GOT3 (cell line): ENCODE data around the gene GALNT9.

Experiments used
- DNase-seq: peaks from one replicate; lab custom pipeline; 2025; ENCODE audit warnings: mixed read lengths; lab: John Stamatoyannopoulos, UW

The GALNT9 gene

DNA sequence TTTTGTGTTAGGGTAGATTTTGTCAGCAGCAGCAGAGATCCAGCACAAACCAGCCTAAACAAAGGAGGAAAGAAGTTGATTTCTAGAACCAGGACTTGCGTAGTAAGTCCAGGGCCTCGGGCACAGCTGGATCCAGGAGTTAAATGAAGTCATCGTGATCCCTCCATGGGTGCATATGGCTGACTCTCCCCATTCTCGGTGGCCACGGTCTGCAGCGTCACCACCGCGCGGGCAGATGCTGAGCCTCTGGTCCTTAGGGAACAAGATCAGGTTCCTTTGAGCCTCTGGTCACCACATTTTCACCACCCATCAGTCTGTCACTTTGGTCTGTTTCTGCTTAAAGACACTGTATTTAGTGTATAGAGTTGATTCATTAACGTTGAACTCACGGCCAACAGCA is 14.8 kb upstream of the GALNT9 start:
- no peak for DNase-seq

DNA sequence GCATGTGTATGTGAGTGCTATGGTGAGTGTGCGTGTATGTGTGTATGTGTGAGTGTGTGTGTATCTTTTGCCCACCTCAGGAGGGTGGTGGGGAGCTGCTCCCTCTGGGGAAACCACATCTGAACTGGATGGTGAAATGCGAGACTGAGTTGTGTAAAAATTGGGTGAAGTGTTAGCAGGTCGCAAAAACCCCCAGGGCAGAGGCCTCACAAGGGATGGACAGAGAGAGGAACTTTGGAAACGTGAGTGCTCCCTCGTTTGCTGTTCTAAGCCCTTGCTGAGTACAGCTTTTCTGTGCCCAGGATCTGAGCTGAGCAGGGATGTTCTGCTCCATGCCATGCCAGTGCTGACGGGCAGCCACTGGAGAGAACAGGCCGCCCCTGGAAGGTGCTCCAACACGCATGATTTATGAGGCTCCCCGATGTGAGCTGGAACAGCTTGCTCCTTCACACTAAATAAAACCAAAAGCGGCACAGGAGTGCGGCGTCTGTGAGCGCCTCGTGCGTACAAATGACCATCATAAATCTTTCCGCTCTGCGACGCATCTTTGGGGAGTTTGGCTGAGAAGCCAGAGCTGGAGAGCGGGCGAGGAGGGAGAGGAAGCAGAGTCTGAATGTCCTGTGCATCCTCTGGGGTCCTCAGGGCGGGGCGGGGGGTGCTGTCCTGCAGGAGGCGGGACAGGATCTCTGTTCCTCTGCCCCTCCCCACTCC is 14.1 kb upstream of the GALNT9 start:
- DNase-seq: no peak

GRCh38 chr12:132342251-132343227 is 13.2 kb upstream of the GALNT9 start:
- DNase-seq: no peak

GRCh38 chr12:132341318-132342050 is 12.1 kb upstream of the GALNT9 start:
- DNase-seq: no peak

DNA sequence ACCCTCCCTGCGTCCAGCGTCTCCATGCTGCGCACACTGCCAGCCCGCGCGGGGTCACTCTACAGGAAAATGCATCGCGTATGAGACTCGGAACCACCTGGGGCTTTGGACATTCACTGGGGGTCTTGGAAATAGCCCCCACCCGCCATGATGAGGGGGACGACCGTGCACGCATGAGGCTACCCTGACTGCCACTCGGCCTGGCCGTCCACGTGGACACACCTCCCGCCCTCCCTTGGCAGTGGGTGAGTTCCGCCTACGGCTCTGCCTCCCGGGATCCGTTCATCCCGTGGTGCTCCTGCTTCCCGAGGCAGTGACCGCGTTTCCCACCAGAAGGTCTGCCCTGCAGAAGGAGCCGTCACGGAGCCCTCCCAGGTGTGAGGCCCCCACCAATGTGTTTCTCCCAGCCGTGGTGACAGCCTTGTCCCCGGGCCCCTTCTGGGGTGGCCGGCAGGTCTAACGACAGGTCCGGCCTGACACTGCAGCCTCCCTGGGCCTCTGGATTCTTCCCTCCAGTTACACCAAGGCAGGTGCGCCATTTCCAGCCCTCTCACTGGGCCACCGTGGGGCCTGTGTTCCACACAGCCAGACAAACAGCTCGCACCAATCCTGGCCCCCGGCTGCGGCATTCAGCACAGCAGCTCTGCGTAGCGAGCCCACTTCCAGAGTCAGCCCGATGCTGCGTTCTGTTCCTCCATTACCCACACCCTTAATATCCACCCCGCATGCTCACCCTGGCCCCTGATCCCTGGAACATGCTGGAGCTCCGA is 11.1 kb upstream of the GALNT9 start:
- DNase-seq: no peak

GRCh38 chr12:132339856-132340255 is 10.5 kb upstream of the GALNT9 start:
- DNase-seq: no peak

DNA sequence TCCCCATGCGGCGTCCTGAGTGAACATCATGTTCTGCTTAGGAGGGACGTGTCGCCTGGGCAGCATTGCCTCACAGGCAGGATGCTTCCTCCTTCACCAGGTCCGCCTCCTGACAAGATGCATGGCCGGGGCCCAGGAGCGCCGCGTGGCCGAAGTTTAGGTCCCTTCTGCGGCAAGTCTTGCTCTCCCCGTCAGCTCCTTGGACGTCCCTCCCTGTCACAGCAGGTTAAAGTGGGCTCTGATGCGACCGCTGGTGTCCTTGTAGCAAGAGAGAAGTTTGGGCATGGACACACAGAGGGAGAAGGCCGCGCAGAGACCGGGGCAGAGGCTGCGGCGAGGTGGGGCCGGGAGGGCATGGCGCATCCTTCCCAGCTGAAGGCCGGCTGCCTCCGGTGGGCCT is 9.4 kb upstream of the GALNT9 start:
- no peak for DNase-seq

DNA sequence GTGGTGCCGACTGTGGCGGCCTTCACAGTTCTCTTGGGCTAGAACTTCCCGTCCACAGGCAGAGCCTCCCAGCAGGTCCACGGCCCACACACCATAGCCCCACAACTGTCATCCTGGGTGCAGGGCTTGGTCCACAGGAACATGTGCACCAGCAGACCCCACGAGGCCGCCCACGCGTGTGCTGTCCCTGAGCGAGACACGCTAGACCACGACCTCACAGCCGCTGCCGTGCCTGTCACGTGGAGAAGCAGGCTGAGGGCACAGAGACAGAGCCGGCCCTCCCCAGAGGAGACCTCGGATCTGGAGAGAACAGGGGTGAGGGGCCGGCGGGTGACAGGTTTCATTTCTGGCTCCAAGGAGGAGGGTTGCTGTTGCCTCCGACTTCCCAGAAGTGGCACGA is 8.9 kb upstream of the GALNT9 start:
- DNase-seq: no peak

GRCh38 chr12:132337557-132337956 is 8.2 kb upstream of the GALNT9 start:
- DNase-seq: no peak

GRCh38 chr12:132336451-132337413 is 7.3 kb upstream of the GALNT9 start:
- no peak for DNase-seq

DNA sequence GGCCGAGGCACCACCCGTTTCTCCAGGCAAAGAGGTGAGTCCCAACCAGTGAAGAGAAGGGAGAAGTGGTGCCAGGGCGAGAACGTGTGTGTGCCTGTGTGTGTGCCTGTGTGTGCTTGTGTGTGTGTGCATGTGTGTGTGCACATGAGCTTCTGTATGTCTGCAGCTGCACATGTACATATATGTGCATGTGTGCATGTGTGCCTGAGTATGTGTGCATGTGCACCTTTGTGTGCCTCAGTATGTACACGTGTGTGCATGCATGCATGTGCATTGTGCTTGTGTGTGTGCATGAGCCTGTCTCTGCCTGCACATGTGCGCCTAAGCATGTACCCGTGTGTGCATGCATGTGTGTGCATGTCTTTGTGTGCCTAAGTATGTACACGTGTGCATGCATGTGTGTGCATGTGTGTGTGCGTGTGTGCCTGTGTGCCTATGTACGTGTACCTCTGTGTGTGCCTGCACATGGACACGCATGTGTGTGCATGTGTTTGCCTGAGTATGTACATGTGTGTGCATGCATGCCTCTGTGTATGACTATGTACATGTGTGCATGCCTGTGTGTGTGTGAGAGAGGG is 5.9 kb upstream of the GALNT9 start:
- DNase-seq: no peak

DNA sequence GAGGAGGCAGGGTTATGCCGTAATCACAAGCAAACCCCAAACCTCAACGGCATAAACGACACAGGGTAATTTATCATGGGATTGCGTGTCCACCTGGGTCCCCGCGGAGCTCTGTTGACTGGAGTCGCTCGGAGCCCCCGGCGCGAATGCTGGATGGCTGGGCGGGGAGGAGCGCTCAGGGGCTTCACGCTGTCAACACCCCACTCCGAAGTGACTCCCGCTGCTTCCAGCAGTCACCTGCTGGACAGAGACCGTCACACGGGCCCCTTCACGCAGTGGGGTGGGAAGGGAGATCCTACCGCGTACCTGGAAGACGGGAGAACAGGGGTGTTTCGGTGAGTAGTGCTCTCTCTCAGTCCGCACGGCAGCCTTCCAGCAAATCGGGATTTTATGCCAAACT is 4.4 kb upstream of the GALNT9 start:
- no peak for DNase-seq

- no peak for DNase-seq
Measured at GRCh38 chr12:132333273-132333672, 3.9 kb upstream of the GALNT9 start.

GRCh38 chr12:132330549-132330881 is 1.1 kb upstream of the GALNT9 start:
- no peak for DNase-seq

DNA sequence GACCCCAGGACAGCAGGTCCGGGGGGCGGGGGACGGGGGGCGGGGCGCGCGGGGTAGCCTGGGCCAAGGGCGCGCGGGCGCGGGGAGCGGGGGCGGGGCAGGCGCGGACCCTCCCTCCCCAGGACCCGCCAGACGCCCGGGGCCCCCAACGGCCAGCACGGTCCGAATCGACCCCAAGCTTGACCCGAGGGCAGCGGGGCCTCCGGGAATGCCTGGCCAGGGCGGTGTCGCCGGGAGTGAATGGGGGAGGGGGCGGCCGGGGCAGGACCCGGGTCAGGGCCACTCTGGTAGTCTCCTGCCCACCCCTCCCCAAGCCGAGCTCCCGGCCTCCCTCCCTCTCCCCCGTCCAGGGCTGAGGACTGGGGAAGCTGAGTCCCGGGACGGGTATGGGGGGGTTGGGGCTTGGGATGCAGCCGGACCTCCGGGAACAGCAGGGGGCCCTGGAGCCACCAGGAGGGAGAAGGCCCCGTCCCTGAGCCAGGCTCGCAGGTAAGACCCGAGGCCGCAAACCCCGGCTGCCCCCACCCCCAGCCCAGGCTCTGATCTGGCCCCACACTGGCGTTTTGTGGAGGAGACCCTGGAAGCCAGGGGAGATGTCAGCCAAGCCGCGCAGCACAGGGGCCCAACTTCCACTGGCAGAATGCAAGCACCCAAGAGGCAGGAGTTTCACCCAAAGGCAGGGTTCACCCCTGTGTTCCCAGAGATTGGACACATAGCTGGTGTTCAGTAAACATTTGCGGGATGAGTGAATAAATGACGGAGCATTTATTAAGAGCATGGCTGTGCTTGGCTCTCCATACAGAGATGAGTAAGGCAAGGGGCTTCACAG is 545 bp upstream of the GALNT9 start:
- DNase-seq: no peak

DNA sequence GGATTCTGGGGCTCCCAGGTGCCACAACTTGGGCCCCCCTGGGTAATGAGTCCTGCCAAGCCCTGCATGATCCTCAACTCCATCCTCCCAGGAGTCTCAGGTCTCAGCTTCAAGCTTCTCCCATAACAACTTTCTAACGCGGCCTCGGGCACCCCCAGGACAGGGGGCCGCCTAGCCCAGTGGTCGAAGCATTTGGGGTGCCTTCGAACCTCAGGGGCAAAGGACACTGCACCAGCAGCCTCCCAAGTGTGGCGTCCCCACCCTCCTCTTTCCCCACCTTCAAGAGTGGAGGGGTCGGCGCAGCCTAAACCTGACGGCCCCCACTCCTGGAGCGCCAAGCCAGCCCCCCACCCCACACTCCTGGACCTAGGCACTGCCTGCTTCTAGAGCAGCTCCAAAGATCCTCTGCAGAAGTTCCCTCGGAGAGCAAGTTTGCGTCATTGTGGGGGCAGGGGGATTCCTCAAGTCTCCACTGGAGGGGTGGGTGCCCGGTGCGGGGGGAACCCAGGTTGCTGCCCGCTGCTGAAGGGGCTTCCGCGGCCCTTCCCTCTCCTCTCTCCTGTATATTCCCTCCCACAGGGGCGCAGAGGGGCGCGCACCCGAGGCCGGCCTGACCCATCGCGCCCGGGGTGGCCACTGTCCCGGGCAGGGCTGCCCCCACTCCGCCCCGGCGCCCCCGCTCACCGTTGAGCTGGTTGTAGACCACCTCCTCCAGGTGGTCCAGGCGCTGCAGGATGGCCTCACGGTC is 933 bp downstream of the GALNT9 start:
- DNase-seq: no peak

DNA sequence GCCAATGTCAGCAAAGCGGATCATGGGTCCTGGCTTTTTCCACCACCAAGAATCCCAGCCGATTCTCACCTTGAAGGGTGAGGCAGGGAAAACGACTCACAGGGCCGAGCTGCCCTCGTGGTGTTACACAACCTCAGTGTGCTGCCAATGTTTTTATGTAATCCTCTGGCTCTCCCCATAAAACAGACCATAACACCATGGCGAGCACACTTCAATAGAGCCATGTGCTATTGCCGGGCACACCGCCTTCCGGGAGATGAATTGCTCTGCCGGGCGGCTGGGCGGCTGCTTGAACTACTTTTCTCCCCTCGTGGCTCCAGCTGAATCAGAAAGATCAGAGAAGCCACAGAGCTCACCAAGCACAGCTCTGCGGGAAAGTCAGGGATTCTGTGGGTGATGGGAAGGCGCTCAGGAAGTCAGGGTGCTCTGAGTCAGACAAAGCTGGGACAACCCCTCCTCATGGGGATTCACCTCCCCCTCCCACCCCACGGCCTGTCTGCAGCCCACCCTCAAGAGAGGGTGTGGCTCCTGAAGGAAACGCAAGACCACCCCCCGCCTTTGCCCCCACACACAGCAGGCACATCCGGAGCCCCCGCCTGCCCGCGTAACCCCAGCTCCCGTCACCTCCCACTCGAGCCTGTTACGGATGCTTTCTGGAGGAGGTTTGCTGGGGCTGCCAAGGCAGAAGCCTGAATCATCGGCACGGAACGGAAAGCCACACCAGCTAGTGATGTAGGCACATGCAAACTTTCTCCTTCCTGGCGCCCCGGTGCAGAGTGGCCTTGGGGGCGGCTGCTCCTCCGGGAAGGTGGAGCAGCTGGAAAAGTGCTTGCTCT is 1.8 kb downstream of the GALNT9 start:
- peak; percentile 15 for DNase-seq

DNA sequence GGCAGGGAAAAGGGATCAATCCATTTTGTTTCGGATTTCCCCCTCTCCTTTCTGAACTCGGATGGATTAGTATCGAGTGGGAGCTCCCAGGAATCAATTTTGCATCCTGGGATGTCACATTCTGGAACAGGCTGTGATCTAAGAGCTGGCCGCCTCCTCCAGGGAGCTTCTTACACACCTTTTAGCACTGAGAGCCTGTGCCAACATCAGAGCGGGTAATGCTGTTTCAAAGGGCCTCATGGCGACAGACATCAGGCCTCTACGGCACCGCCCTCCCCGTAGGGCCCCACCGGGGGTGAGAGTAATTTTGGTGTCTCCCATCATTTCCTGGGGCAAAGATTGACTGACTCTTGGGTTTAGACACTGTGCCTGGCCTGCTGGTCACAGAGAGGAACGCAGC is 2.7 kb downstream of the GALNT9 start:
- no peak for DNase-seq
